Activated naive CD4-positive, alpha-beta T cell treated with anti-CD3 and anti-CD28 coated beads for 36 hours (primary cell): ENCODE data around the gene CDC7. TPM values are rescaled to one million over a fixed set of nuclear protein-coding genes. Genes with fewer than 3 reads are reported as not detected.

Experiments used
- CTCF ChIA-PET: fragments of 350-600 bp; sonication (Branson Sonifier 250); formaldehyde crosslinking; loops from one replicate; lab custom pipeline; 2021; ENCODE audit warnings: antibody characterized with exemption; lab: Charles Lee
- DNase-seq: peaks from one replicate; pipeline ENCODE4 v3.0.0-alpha.2; 2020
- H3K27ac Mint-ChIP-seq: one replicate; pipeline ENCODE4 v1.8.0; 2021; ENCODE audit warnings: mild to moderate bottlenecking, mixed read lengths
- H3K27me3 Mint-ChIP-seq: one replicate; pipeline ENCODE4 v1.8.0; 2021; ENCODE audit warnings: low read depth, mixed read lengths
- H3K36me3 Mint-ChIP-seq: one replicate; pipeline ENCODE4 v1.8.0; 2021; ENCODE audit warnings: low read depth, mixed read lengths
- H3K4me1 Mint-ChIP-seq: one replicate; pipeline ENCODE4 v1.8.0; 2021; ENCODE audit warnings: low read depth, mixed read lengths
- H3K4me3 Mint-ChIP-seq: one replicate; pipeline ENCODE4 v1.8.0; 2021; ENCODE audit warnings: mild to moderate bottlenecking, moderate library complexity, mixed read lengths
- H3K9me3 Mint-ChIP-seq: one replicate; pipeline ENCODE4 v1.8.0; 2021; ENCODE audit warnings: mixed read lengths
- intact Hi-C: fragments of 100-400 bp; cut with micrococcal nuclease; formaldehyde crosslinking; loops from one replicate; pipeline ENCODE4 v1.15.1; 2023
- total RNA-seq, 2 experiments: library from RNA; stranded (reverse); gene quantifications; one replicate each; pipeline ENCODE4 v1.2.3, GENCODE V29; 2021

Gene CDC7
- total RNA-seq, 2 experiments from 2014 or later, result 27.0 TPM

DNA sequence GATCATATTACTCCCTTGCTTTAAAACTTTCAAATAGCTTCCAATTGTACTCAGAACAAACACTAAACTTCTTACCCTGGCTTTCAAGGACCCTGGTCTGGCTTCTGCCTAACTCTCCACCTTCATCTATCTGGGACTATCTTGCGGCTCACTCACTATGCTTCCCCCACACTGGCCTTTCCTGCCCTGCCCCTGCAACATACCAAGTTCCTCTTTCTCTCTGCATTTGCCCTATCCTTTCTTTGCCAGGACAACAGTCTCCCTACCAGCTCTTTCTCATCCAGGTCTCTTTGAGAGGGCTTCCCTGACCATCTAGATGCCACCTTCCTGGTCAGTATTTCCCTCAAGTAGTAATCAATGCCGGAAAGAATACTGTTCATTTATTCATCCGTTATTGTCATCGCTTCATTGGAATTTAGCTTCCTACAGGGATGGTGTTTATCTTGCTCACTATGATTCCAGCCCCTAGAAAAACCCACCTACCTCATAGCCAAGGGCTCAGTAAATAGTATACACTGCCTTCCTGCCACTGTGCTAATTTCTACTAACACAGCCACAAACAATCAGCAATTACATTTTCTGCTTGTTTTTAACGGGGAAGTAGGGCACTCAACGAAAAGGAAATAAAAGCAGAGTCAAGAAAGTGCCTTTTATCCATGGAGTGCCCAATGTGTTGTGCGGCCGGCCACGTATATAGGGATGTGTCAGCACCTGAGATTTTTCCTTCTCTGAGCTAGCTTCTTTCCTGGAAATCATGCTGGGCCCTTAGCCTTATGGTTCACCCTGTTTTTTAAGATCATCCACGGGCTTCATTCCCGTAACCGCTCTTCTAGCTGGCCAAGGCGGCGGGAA, 521 bp upstream of the CDC7 start:
- Mint-ChIP-seq H3K36me3 (peaks cover 15% of the 10 kb centered on the region), H3K4me1 (peaks cover 13% of the 10 kb centered on the region), H3K4me3 (no peak overlapping the region), H3K27me3 (no peaks in the 10 kb centered on the region), H3K9me3 (no peaks in the 10 kb centered on the region), H3K27ac (no peak overlapping the region)
- CTCF ChIA-PET, result interaction anchor here (1.0 to 2.3 kb wide), 4 partner anchors 12 to 384 kb away, joined by 3 to 8 read pairs (median 3); no protein-coding TSS in a partner anchor
- intact Hi-C loops, result loop anchor here (1.0 to 10.0 kb wide), 11 partner anchors 23 to 1655 kb away; partner anchors contain the start of genes GLMN, HFM1, RPAP2 and RPL5
- no peak for DNase-seq

DNA sequence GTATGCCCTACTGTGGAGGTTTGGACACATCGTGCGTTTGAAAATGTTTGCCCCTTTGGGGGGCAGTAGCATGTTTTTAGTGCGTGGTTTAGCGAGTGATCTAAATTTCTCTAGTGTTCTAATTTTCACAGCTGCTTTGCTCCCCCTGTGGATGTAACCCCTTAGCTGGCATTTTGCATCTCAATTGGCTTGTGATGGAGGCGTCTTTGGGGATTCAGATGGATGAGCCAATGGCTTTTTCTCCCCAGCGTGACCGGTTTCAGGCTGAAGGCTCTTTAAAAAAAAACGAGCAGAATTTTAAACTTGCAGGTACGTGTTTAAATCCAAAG, 836 bp downstream of the CDC7 start:
- H3K27ac Mint-ChIP-seq, result no peak overlapping the region
- CTCF ChIA-PET, result interaction anchor here (0.7 to 1.8 kb wide), 3 partner anchors 11 to 24 kb away, joined by 3 to 10 read pairs (median 3); no protein-coding TSS in a partner anchor
- peaks cover 15% of the 10 kb centered on the region for H3K4me1 Mint-ChIP-seq
- no peaks in the 10 kb centered on the region for H3K9me3 Mint-ChIP-seq
- intact Hi-C loops, result loop anchor here (1.0 to 10.0 kb wide), 12 partner anchors 21 to 1657 kb away; partner anchors contain the start of genes GLMN, HFM1, RPAP2 and RPL5
- peaks cover 22% of the 10 kb centered on the region for H3K36me3 Mint-ChIP-seq
- no peak overlapping the region for H3K4me3 Mint-ChIP-seq
- H3K27me3 Mint-ChIP-seq, result no peaks in the 10 kb centered on the region
- no peak for DNase-seq

DNA sequence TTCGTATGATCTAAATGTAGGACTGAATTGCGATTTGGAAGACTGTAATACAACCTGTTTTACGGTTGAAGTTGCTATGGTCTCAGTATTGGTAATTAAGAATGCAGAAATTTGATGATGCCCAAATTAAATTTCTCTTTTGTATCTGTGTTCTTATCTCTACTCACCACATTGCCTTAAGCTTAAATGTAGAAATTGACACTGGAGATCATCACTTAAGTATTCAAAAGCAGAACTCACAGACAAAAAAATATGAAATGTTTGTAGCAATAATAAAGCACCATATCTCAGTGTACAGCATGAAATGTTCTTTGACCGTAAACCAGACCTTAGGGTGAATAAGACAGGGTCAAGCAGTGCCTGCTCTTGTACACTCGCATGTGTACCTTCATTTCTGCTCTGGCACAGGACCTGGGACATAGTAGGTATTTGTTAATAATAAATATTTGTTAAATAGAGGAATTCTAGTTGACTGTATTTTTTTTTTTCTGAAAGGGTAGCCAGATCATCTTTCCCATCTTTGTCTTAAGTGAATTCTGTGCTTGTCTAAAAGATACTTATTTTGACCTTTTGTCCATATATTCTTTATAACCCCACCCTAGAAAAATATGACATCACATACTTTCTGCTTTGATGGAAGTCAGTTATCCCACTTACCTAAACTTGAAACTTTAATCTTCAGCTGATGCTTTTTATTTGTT, 1.5 kb downstream of the CDC7 start:
- peaks cover 26% of the 10 kb centered on the region for H3K36me3 Mint-ChIP-seq
- CTCF ChIA-PET, result interaction anchor here (0.6 to 1.8 kb wide), 6 partner anchors 10 to 362 kb away, joined by 3 to 10 read pairs (median 3); no protein-coding TSS in a partner anchor
- H3K4me3 Mint-ChIP-seq, result no peak overlapping the region
- DNase-seq, result no peak
- H3K4me1 Mint-ChIP-seq, result peaks cover 15% of the 10 kb centered on the region
- no peaks in the 10 kb centered on the region for H3K9me3 Mint-ChIP-seq
- H3K27ac Mint-ChIP-seq, result no peak overlapping the region
- intact Hi-C loops, result loop anchor here (1.0 to 10.0 kb wide), 12 partner anchors 21 to 1657 kb away; partner anchors contain the start of genes GLMN, HFM1, RPAP2 and RPL5
- no peaks in the 10 kb centered on the region for H3K27me3 Mint-ChIP-seq

DNA sequence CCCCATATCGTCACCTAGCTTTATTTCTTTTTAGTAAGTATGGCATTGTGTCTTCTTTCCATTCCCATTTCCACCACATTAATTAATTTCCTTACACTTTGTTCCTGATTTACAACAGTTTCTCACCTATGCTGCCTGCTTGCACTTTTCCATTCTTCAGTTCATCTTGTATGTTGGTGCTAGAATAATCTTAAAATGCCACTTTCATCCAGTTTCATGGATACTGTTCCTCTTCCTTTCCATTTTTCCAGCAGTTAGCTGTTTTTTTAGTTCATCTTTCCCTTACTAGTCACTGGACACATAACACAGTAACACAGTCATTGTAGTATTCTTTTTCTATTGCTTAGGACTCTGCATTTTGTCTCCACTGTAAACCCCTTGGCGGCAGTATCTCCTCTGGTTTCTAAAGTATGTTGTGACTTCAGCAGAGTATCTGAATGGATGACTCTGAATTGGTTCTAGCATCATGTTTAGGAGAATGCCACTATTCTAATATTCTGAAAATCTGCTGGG, 2.1 kb downstream of the CDC7 start:
- Mint-ChIP-seq H3K27ac (no peak overlapping the region), H3K4me3 (no peak overlapping the region), H3K27me3 (no peaks in the 10 kb centered on the region), H3K4me1 (peaks cover 15% of the 10 kb centered on the region), H3K36me3 (peaks cover 27% of the 10 kb centered on the region), H3K9me3 (no peaks in the 10 kb centered on the region)
- CTCF ChIA-PET, result interaction anchor here (0.6 to 1.8 kb wide), 4 partner anchors 9 to 362 kb away, joined by 3 to 10 read pairs (median 3); no protein-coding TSS in a partner anchor
- peak; percentile 11 for DNase-seq
- intact Hi-C loops, result loop anchor here (5.0 to 10.0 kb wide), 6 partner anchors 98 to 1658 kb away; partner anchors contain the start of genes GLMN, HFM1, RPAP2 and RPL5

DNA sequence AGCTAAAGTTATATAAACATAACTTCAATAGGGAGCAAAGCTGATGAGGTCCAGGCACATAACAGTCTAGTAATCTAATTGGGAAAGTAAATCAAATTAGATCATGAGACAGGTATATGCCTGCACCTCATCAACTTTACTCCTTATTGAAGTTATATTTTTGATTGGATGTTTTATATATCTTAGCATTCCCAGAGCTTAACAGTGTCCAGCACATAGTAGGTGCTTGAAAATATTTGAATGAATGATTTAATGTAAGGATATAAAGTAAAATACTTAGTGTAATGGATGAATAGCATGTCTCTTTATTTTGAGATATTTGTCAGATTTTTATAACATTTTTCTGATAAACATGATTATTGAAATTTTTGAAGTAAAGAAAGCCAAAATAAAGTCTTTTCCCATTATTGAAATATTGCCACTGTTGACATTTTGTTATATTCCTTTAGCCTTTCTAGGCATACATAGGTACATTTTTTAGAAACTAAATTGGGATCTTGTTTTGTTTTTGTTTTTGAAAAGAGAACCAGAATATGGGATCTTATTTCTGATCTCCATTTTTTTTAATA, 2.8 kb downstream of the CDC7 start:
- Mint-ChIP-seq H3K27me3 (no peaks in the 10 kb centered on the region), H3K27ac (no peak overlapping the region), H3K4me3 (no peak overlapping the region), H3K4me1 (peaks cover 15% of the 10 kb centered on the region), H3K36me3 (peaks cover 28% of the 10 kb centered on the region), H3K9me3 (no peaks in the 10 kb centered on the region)
- CTCF ChIA-PET, result interaction anchor here (0.7 kb wide), 1 partner anchor 224 kb away, joined by 3 read pairs; no protein-coding TSS in a partner anchor
- intact Hi-C loops, result loop anchor here (5.0 to 10.0 kb wide), 6 partner anchors 99 to 1659 kb away; partner anchors contain the start of genes GLMN, HFM1, RPAP2 and RPL5
- DNase-seq, result no peak

DNA sequence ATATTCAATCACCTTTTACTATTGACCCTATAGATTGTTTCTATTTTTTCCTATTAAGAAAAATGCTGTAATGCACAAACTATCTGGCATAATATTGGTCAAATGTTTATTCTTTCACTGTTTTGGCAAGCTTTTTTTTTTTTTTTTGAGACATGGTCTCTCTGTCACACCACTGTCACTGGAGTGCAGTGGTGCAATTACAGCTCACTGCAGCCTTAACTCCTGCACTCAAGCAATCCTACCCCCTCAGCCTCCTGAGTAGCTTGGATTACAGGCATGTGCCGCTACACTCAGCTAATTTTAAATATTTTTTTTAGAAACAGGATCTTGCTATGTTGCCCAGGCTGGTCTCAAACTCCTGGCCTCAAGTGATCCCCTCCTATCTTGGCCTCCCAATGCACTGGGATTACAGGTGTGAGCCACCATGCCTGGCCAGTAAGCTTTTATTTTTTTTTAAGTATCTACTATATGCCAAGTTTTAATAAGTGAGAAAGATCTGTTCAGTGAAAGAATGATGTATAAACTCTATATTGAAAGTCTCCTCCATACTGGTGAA, 3.4 kb downstream of the CDC7 start:
- H3K4me1 Mint-ChIP-seq, result peaks cover 15% of the 10 kb centered on the region
- DNase-seq, result no peak
- no peak overlapping the region for H3K4me3 Mint-ChIP-seq
- no peaks in the 10 kb centered on the region for H3K9me3 Mint-ChIP-seq
- H3K36me3 Mint-ChIP-seq, result peaks cover 34% of the 10 kb centered on the region
- H3K27ac Mint-ChIP-seq, result no peak overlapping the region
- CTCF ChIA-PET, result interaction anchor here (0.7 to 1.4 kb wide), 2 partner anchors 10 to 224 kb away, joined by 3 read pairs; no protein-coding TSS in a partner anchor
- intact Hi-C loops, result loop anchor here (5.0 to 10.0 kb wide), 6 partner anchors 99 to 1659 kb away; partner anchors contain the start of genes GLMN, HFM1, RPAP2 and RPL5
- H3K27me3 Mint-ChIP-seq, result no peaks in the 10 kb centered on the region

DNA sequence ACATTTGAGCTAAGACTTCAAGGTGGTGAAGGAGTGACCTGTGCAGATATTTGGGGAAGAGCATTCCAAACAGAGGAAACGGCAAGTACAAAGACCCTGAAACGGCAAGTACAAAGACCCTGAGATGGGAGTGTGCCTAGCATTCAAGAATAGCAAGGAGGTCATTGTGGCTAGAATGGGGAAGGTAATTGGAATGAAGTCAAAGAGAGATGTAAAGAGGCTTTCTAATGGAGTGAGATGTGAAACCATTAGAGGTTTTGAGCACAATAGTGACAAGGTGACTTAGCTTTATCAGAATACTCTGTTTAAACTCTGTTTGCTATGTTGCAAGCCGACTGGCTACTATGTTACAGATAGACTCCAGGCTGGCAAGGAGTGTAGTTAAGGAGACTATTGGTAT, 4.4 kb downstream of the CDC7 start:
- Mint-ChIP-seq H3K9me3 (no peaks in the 10 kb centered on the region), H3K27ac (no peak overlapping the region), H3K36me3 (peaks cover 44% of the 10 kb centered on the region), H3K4me3 (no peak overlapping the region), H3K4me1 (peaks cover 15% of the 10 kb centered on the region), H3K27me3 (no peaks in the 10 kb centered on the region)
- no peak for DNase-seq
- intact Hi-C loops, result loop anchor here (10.0 kb wide), 4 partner anchors 100 to 1660 kb away; partner anchors contain the start of genes HFM1 and RPL5
- CTCF ChIA-PET, result interaction anchor here (1.4 kb wide), 1 partner anchor 9 kb away, joined by 3 read pairs; no protein-coding TSS in a partner anchor

DNA sequence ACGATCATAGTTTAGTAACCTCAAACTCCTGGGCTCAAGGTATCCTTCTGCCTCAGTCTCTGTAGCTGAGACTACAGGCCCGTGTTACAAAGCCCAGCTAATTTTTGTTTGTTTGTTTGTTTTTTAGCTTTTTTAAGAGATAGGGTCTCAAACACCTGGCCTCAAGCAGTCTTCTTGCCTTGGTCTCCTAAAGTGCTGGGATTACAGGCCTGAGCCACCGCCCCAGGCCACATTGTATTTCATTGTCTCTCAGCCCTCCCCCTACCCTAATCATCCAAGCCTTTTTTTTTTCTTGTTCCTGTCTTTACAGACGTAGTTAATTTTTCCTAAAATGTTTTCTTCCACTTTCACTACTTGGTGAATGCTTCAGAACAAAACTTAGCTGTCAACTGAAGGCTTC, 5.4 kb downstream of the CDC7 start:
- Mint-ChIP-seq H3K4me1 (peaks cover 15% of the 10 kb centered on the region), H3K4me3 (no peak overlapping the region), H3K9me3 (no peaks in the 10 kb centered on the region), H3K36me3 (peaks cover 50% of the 10 kb centered on the region), H3K27me3 (no peaks in the 10 kb centered on the region), H3K27ac (no peak overlapping the region)
- CTCF ChIA-PET, result interaction anchor here (1.5 kb wide), 1 partner anchor 28 kb away, joined by 4 read pairs; no protein-coding TSS in a partner anchor
- intact Hi-C loops, result loop anchor here (10.0 kb wide), 4 partner anchors 101 to 1661 kb away; partner anchors contain the start of genes HFM1 and RPL5
- no peak for DNase-seq

DNA sequence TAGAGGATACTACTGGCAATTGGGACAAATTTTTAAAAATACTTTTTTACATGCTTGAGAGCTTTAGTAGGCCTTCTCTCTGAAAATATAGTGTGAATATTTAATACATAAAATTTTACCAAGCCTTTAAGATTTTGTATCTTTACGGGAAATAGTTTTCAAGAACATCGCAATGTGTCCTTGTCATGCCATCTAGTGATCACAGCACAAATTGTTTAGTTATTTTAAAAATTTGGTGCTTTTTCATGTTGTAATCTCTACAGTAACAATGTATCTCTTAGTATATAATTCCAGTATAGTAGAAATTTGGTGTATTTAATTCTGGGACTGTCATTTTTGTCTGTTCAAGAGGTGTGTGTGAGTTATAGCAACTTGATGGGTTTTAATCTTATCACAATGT, 6.7 kb downstream of the CDC7 start:
- Mint-ChIP-seq H3K4me3 (no peak overlapping the region), H3K4me1 (peaks cover 14% of the 10 kb centered on the region), H3K27me3 (no peaks in the 10 kb centered on the region), H3K27ac (no peak overlapping the region), H3K9me3 (no peaks in the 10 kb centered on the region), H3K36me3 (peaks cover 48% of the 10 kb centered on the region)
- intact Hi-C loops, result loop anchor here (10.0 kb wide), 4 partner anchors 103 to 1663 kb away; partner anchors contain the start of genes HFM1 and RPL5
- no peak for DNase-seq
- CTCF ChIA-PET, result interaction anchor here (0.6 to 1.6 kb wide), 7 partner anchors 10 to 423 kb away, joined by 3 to 4 read pairs (median 3); no protein-coding TSS in a partner anchor

DNA sequence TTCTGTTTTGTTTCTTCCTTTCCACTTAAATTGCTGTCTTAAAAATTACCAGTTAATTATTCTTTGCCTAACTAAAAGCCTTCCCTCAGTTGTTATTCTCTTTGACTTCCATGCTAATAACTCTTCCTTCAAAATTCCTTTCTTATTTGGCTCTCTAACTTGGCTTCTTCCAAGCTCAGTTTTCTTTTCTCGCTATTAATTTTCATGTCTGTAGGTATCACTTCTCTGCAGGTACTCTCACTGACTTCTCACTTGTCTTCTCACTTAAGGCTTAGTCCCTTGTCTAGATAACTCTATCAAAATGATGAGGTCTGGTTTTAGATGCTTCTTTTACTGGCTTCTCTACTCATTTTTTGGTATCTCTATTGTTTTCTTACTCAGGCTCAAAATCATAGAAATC, 10.1 kb downstream of the CDC7 start:
- H3K27ac Mint-ChIP-seq, result no peak overlapping the region
- no peak for DNase-seq
- H3K4me1 Mint-ChIP-seq, result no peaks in the 10 kb centered on the region
- H3K4me3 Mint-ChIP-seq, result no peak overlapping the region
- no peaks in the 10 kb centered on the region for H3K9me3 Mint-ChIP-seq
- intact Hi-C loops, result loop anchor here (5.0 kb wide), 1 partner anchor 782 kb away; no protein-coding TSS in a partner anchor
- CTCF ChIA-PET, result no interaction called here
- peaks cover 49% of the 10 kb centered on the region for H3K36me3 Mint-ChIP-seq
- no peaks in the 10 kb centered on the region for H3K27me3 Mint-ChIP-seq

DNA sequence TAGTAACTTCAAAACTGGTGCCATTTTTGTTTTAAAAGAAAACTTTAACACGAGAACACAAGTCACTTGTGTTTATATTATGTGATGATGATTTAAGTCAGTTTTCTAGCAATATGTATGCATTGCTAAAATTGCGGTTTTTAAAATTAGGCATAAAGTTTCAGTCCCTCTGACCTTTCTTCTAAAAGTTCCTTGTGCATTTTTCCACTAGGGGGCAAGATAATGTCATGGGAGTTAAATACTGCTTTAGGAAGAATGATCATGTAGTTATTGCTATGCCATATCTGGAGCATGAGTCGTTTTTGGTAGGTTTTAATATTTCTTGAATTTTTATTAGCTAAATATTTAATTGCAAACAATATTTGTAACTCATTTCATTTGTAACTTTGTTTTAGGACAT, 10.7 kb downstream of the CDC7 start:
- no peaks in the 10 kb centered on the region for H3K9me3 Mint-ChIP-seq
- H3K36me3 Mint-ChIP-seq, result peaks cover 49% of the 10 kb centered on the region
- H3K27ac Mint-ChIP-seq, result no peak overlapping the region
- no peaks in the 10 kb centered on the region for H3K4me1 Mint-ChIP-seq
- no peaks in the 10 kb centered on the region for H3K27me3 Mint-ChIP-seq
- no peak overlapping the region for H3K4me3 Mint-ChIP-seq
- CTCF ChIA-PET, result interaction anchor here (0.7 to 4.0 kb wide), 9 partner anchors 9 to 780 kb away, joined by 3 to 24 read pairs (median 4); no protein-coding TSS in a partner anchor
- DNase-seq, result no peak
- intact Hi-C loops, result loop anchor here (5.0 kb wide), 1 partner anchor 781 kb away; no protein-coding TSS in a partner anchor
